Stomach (tissue), 4 donors: ENCODE data around the gene ZCCHC7.

Experiments
- EP300 ChIP-seq: sonication (generic); formaldehyde crosslinking; IDR thresholded peaks from one replicate; pipeline ENCODE4 v1.6.1; 2017; ENCODE audit warnings: antibody characterized with exemption
- POLR2A ChIP-seq, 4 donors: fragments of 450-650 bp; IDR thresholded peaks; one replicate each; pipeline ENCODE4 v1.6.1; 2016; ENCODE audit warnings: antibody characterized with exemption in 4 of 4, control low read depth in 2 of 4, mild to moderate bottlenecking in 1 of 4, moderate library complexity in 1 of 4
- POLR2AphosphoS5 ChIP-seq, 3 donors: sonication (generic); formaldehyde crosslinking; IDR thresholded peaks; one replicate each; pipeline ENCODE4 v1.6.1; 2016; ENCODE audit warnings: antibody characterized with exemption in 3 of 3
- TF ChIP-seq, protein P1 (sequence below), 7 experiments: fragments of 450-650 bp in 4 of 7; fragments of 200-600 bp in 3 of 7; sonication (generic) in 3 of 7; IDR thresholded peaks; one replicate each; pipeline ENCODE4 v1.5.1; 2016 to 2019; ENCODE audit warnings: antibody characterized with exemption in 7 of 7, control low read depth in 2 of 7, mild to moderate bottlenecking in 1 of 7

DNA sequence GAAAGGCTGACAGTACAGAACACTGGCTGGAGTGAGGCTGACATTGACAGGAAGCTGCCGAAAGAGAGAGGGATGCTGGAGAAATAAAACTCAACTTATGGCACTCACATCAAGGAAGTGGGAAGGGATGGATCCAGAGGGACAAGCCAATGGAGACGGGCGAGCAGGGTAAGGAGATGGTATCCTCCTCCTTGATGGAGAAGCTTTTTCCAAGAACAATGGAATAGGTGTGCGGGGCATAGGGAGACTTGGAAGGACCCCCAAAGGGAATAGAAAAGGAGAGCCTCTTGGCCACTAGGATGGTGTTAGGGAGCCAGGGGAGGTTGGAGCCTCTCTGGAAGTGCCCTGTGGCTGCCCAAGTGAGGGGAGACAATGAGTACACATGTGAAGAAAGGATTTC, 243.8 kb downstream of the ZCCHC7 start:
- TF ChIP-seq, protein P1, sequence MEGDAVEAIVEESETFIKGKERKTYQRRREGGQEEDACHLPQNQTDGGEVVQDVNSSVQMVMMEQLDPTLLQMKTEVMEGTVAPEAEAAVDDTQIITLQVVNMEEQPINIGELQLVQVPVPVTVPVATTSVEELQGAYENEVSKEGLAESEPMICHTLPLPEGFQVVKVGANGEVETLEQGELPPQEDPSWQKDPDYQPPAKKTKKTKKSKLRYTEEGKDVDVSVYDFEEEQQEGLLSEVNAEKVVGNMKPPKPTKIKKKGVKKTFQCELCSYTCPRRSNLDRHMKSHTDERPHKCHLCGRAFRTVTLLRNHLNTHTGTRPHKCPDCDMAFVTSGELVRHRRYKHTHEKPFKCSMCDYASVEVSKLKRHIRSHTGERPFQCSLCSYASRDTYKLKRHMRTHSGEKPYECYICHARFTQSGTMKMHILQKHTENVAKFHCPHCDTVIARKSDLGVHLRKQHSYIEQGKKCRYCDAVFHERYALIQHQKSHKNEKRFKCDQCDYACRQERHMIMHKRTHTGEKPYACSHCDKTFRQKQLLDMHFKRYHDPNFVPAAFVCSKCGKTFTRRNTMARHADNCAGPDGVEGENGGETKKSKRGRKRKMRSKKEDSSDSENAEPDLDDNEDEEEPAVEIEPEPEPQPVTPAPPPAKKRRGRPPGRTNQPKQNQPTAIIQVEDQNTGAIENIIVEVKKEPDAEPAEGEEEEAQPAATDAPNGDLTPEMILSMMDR (IDR thresholded peaks at IDR 0.05) = no peak
- no peak for TF ChIP-seq POLR2A (IDR thresholded peaks at IDR 0.05)
- TF ChIP-seq POLR2AphosphoS5 (IDR thresholded peaks at IDR 0.05) = no peak
- TF ChIP-seq EP300 = no peak
